ENCODE measurements around the gene GPC5. TPM values are rescaled to one million over a fixed set of nuclear protein-coding genes. Genes with fewer than 3 reads are reported as not detected.

Gene GPC5
- total RNA-seq, 4 donors from 2014 or later: 0.74 to 1.1 TPM; not detected in 2

GRCh38 chr13:91907398-91907797 lies 509.0 kb downstream of the GPC5 start:
- no peak for TF ChIP-seq CTCF (IDR thresholded peaks at IDR 0.05)
- no peak for DNase-seq (ENCODE audit: low spot score)
- no peak for ATAC-seq (ENCODE audit: low FRiP score)

DNA sequence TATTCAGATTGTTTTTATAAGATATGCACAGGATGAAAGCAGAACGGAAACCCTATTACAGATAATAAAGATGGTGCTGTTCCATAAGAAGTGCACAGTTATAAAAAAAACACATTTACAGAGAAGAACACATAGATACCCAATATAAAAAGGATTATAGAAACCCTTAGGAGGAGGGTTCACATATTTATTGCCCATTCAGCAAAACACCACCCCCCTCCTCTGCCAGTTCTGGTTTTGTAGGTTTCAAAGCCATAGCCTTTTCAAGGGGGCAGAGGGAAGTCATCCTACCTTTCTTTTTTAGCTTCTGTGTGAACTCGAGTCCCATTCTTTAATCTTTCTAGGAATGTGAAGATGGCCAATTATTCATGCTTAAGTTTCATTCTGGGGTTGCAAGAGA lies 511.2 kb downstream of the GPC5 start:
- no peak for ATAC-seq (ENCODE audit: low FRiP score)
- DNase-seq (ENCODE audit: low spot score): no peak
- TF ChIP-seq CTCF (IDR thresholded peaks at IDR 0.05): no peak

- no peak for TF ChIP-seq CTCF (IDR thresholded peaks at IDR 0.05)
- no peak for DNase-seq (ENCODE audit: low spot score)
- no peak for ATAC-seq (ENCODE audit: low FRiP score)
Measured at GRCh38 chr13:91922969-91923592, 524.7 kb downstream of the GPC5 start.

- TF ChIP-seq CTCF (IDR thresholded peaks at IDR 0.05): no peak
- ATAC-seq (ENCODE audit: low FRiP score) (no peak), DNase-seq (ENCODE audit: low spot score) (no peak)
Measured at GRCh38 chr13:91930687-91931086, 532.3 kb downstream of the GPC5 start.

DNA sequence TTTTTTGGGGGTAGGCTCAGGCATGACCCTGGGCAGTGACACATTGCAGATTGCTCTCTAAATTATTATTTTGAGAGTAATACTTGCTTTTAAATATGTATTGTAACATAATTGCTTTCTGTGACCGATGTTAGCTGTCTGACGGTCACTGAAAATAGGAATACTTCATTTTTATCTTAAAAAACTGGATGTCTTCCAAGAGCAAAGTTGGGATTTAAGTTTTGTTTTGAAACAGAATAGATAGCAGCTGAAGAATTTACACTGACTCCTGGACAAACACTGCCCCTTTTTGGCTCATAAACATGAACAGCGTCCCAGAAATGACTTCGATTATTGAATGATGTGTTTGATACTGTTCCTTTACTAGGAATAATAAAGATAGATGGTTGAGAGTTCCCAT lies 535.9 kb downstream of the GPC5 start:
- no peak for TF ChIP-seq CTCF (IDR thresholded peaks at IDR 0.05)
- no peak for ATAC-seq (ENCODE audit: low FRiP score)
- DNase-seq (ENCODE audit: low spot score): no peak

DNA sequence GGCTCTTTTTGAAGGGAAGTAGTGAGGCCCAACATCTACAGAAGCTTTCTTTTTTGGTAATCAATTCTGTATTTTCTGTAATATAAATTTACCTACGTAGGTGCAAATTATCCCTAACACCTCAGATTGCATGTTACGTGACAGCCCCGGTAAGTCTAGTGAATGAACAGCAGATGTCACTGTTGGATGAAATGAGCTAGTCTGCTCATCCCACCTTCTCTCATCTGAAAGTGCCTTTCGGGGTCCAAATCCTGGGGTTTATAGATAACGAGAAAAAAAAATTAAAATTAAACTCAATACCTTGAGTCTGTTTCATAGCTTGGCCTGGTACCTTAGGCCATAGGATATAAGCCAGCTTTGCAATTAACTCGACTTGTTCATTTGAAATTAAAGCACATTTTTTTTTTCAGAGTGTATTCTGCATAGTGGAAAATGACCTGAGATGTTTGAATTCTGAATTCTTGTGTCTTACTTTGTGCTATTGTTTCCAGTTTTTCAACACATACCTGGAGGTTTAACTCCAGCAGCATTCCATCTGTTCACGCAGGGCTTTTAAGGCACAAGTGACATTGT lies 548.2 kb downstream of the GPC5 start:
- DNase-seq (ENCODE audit: low spot score) (no peak), ATAC-seq (ENCODE audit: low FRiP score) (no peak)
- no peak for TF ChIP-seq CTCF (IDR thresholded peaks at IDR 0.05)

DNA sequence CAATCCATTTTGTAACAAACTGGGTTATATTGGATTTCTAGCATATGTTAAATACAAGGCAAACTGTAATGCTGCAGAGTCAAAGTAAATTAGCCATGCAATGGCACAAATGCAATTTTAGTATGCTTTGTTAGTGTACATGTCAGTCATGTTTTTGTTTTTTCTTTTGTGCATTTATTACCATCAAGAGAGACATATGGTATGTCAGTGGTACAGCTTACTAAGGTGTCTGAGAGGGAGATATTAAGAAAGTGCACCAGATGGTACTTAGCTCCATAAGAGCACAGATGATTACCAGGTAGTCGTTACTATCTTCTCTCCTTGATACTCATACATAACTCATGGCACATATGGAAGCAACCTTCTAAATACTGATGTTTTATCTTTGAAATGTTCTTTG lies 550.3 kb downstream of the GPC5 start:
- ATAC-seq (ENCODE audit: low FRiP score): no peak
- DNase-seq (ENCODE audit: low spot score): no peak
- no peak for TF ChIP-seq CTCF (IDR thresholded peaks at IDR 0.05)
